VCaP (cell line): ENCODE results near the gene TAS2R50.

Source experiments
- H3K27ac ChIP-seq: fragments of 450-650 bp; 2 replicates; pipeline ENCODE4 v1.5.1; 2017
- CTCF ChIP-seq: fragments of 450-650 bp; conservative IDR thresholded peaks from 2 replicates; pipeline ENCODE4 v1.5.1; 2017; ENCODE audit warnings: mild to moderate bottlenecking, moderate library complexity

The TAS2R50 gene

GRCh38 chr12:10936506-10936905 is 50.2 kb downstream of the TAS2R50 start:
- no peak overlapping the region for H3K27ac ChIP-seq
- no peak for TF ChIP-seq CTCF
